Measurements from ENCODE around the gene HBA1. TPM values are rescaled to one million over a fixed set of nuclear protein-coding genes. Genes with fewer than 3 reads are reported as not detected.
"Not testable (repeated sequence)": the region's sequence is repeated elsewhere in the genome, so short reads cannot be mapped to it uniquely, and the experiment has no call there.

Gene HBA1
- total RNA-seq, 1 donor from 2014 or later: 2,922 TPM

- Histone ChIP-seq H3K27me3 (ENCODE audit: control insufficient read depth in 3 of 3, insufficient read depth in 3 of 3, low read length in 3 of 3) (peaks cover 51 to 60% (median 59%) of the 10 kb centered on the region in 3 donors), H3K9me3 (ENCODE audit: control insufficient read depth in 3 of 3, low read length in 3 of 3) (no peaks in the 10 kb centered on the region), H3K4me1 (ENCODE audit: control insufficient read depth in 3 of 3, insufficient read depth in 3 of 3, low read length in 3 of 3) (peaks cover 16 to 23% (median 21%) of the 10 kb centered on the region in 3 donors), H3K4me3 (ENCODE audit: low read length in 3 of 3) (no peak overlapping the region), H3K36me3 (ENCODE audit: control insufficient read depth in 3 of 3, insufficient read depth in 3 of 3, low read length in 3 of 3) (no peaks in the 10 kb centered on the region), H3K27ac (ENCODE audit: low read depth, low read length) (no peak overlapping the region), H3K9ac (ENCODE audit: low read depth in 1 of 3, low read length in 3 of 3) (no peak overlapping the region)
Measured at GRCh38 chr16:166375-167121, 9.9 kb upstream of the HBA1 start.

GRCh38 chr16:167122-167690, 9.3 kb upstream of the HBA1 start:
- Histone ChIP-seq H3K27ac (ENCODE audit: low read depth, low read length) (no peak overlapping the region), H3K27me3 (ENCODE audit: control insufficient read depth in 3 of 3, insufficient read depth in 3 of 3, low read length in 3 of 3) (peaks cover 55 to 63% (median 61%) of the 10 kb centered on the region in 3 donors), H3K4me1 (ENCODE audit: control insufficient read depth in 3 of 3, insufficient read depth in 3 of 3, low read length in 3 of 3) (peaks cover 16 to 23% (median 21%) of the 10 kb centered on the region in 3 donors), H3K9me3 (ENCODE audit: control insufficient read depth in 3 of 3, low read length in 3 of 3) (no peaks in the 10 kb centered on the region), H3K9ac (ENCODE audit: low read depth in 1 of 3, low read length in 3 of 3) (no peak overlapping the region), H3K4me3 (ENCODE audit: low read length in 3 of 3) (no peak overlapping the region), H3K36me3 (ENCODE audit: control insufficient read depth in 3 of 3, insufficient read depth in 3 of 3, low read length in 3 of 3) (no peaks in the 10 kb centered on the region)

GRCh38 chr16:168424-168823, 8.1 kb upstream of the HBA1 start:
- peaks cover 55 to 66% (median 61%) of the 10 kb centered on the region in 3 donors for H3K27me3 ChIP-seq (ENCODE audit: control insufficient read depth in 3 of 3, insufficient read depth in 3 of 3, low read length in 3 of 3)

GRCh38 chr16:169014-169413, 7.5 kb upstream of the HBA1 start:
- peaks cover 16 to 23% (median 21%) of the 10 kb centered on the region in 3 donors for H3K4me1 ChIP-seq (ENCODE audit: control insufficient read depth in 3 of 3, insufficient read depth in 3 of 3, low read length in 3 of 3)
- H3K36me3 ChIP-seq (ENCODE audit: control insufficient read depth in 3 of 3, insufficient read depth in 3 of 3, low read length in 3 of 3): no peaks in the 10 kb centered on the region
- no peaks in the 10 kb centered on the region for H3K9me3 ChIP-seq (ENCODE audit: control insufficient read depth in 3 of 3, low read length in 3 of 3)
- H3K27ac ChIP-seq (ENCODE audit: low read depth, low read length): no peak overlapping the region
- H3K9ac ChIP-seq (ENCODE audit: low read depth in 1 of 3, low read length in 3 of 3): no peak overlapping the region
- H3K4me3 ChIP-seq (ENCODE audit: low read length in 3 of 3): no peak overlapping the region
- H3K27me3 ChIP-seq (ENCODE audit: control insufficient read depth in 3 of 3, insufficient read depth in 3 of 3, low read length in 3 of 3): peaks cover 55 to 68% (median 61%) of the 10 kb centered on the region in 3 donors

More at GRCh38 chr16:168424-168823, 8.1 kb upstream of the HBA1 start:
- Histone ChIP-seq H3K9ac (ENCODE audit: low read depth in 1 of 3, low read length in 3 of 3) (no peak overlapping the region), H3K36me3 (ENCODE audit: control insufficient read depth in 3 of 3, insufficient read depth in 3 of 3, low read length in 3 of 3) (no peaks in the 10 kb centered on the region), H3K27ac (ENCODE audit: low read depth, low read length) (no peak overlapping the region), H3K9me3 (ENCODE audit: control insufficient read depth in 3 of 3, low read length in 3 of 3) (no peaks in the 10 kb centered on the region), H3K4me1 (ENCODE audit: control insufficient read depth in 3 of 3, insufficient read depth in 3 of 3, low read length in 3 of 3) (peaks cover 16 to 23% (median 21%) of the 10 kb centered on the region in 3 donors), H3K4me3 (ENCODE audit: low read length in 3 of 3) (no peak overlapping the region)

GRCh38 chr16:170088-170507, 6.4 kb upstream of the HBA1 start:
- Histone ChIP-seq H3K27me3 (ENCODE audit: control insufficient read depth in 3 of 3, insufficient read depth in 3 of 3, low read length in 3 of 3) (peaks cover 61 to 74% (median 61%) of the 10 kb centered on the region in 3 donors), H3K4me1 (ENCODE audit: control insufficient read depth in 3 of 3, insufficient read depth in 3 of 3, low read length in 3 of 3) (peaks cover 14 to 21% (median 20%) of the 10 kb centered on the region in 3 donors)
- not testable (repeated sequence) for H3K9me3 ChIP-seq (ENCODE audit: control insufficient read depth in 3 of 3, low read length in 3 of 3); H3K9ac ChIP-seq (ENCODE audit: low read depth in 1 of 3, low read length in 3 of 3); H3K27ac ChIP-seq (ENCODE audit: low read depth, low read length); H3K36me3 ChIP-seq (ENCODE audit: control insufficient read depth in 3 of 3, insufficient read depth in 3 of 3, low read length in 3 of 3); H3K4me3 ChIP-seq (ENCODE audit: low read length in 3 of 3)

GRCh38 chr16:170788-171187, 5.7 kb upstream of the HBA1 start:
- H3K4me3 ChIP-seq (ENCODE audit: low read length in 3 of 3): no peak overlapping the region
- H3K27ac ChIP-seq (ENCODE audit: low read depth, low read length): no peak overlapping the region
- peaks cover 9 to 14% (median 14%) of the 10 kb centered on the region in 3 donors for H3K4me1 ChIP-seq (ENCODE audit: control insufficient read depth in 3 of 3, insufficient read depth in 3 of 3, low read length in 3 of 3)
- H3K36me3 ChIP-seq (ENCODE audit: control insufficient read depth in 3 of 3, insufficient read depth in 3 of 3, low read length in 3 of 3): no peaks in the 10 kb centered on the region
- H3K9ac ChIP-seq (ENCODE audit: low read depth in 1 of 3, low read length in 3 of 3): no peak overlapping the region
- H3K27me3 ChIP-seq (ENCODE audit: control insufficient read depth in 3 of 3, insufficient read depth in 3 of 3, low read length in 3 of 3): peaks cover 59 to 74% (median 60%) of the 10 kb centered on the region in 3 donors
- H3K9me3 ChIP-seq (ENCODE audit: control insufficient read depth in 3 of 3, low read length in 3 of 3): no peaks in the 10 kb centered on the region

- not testable (repeated sequence) for H3K4me1 ChIP-seq (ENCODE audit: control insufficient read depth in 3 of 3, insufficient read depth in 3 of 3, low read length in 3 of 3); H3K36me3 ChIP-seq (ENCODE audit: control insufficient read depth in 3 of 3, insufficient read depth in 3 of 3, low read length in 3 of 3); H3K4me3 ChIP-seq (ENCODE audit: low read length in 3 of 3); H3K9me3 ChIP-seq (ENCODE audit: control insufficient read depth in 3 of 3, low read length in 3 of 3); H3K9ac ChIP-seq (ENCODE audit: low read depth in 1 of 3, low read length in 3 of 3); H3K27ac ChIP-seq (ENCODE audit: low read depth, low read length)
- H3K27me3 ChIP-seq (ENCODE audit: control insufficient read depth in 3 of 3, insufficient read depth in 3 of 3, low read length in 3 of 3): peaks cover 45 to 62% (median 49%) of the 10 kb centered on the region in 3 donors
Measured at GRCh38 chr16:172374-172941, 4.0 kb upstream of the HBA1 start, which contains the start of gene HBA2. HBA2 (plus strand) TSS chr16:172876; CDS start chr16:172913, 37 bp downstream.

- H3K27ac ChIP-seq (ENCODE audit: low read depth, low read length); H3K36me3 ChIP-seq (ENCODE audit: control insufficient read depth in 3 of 3, insufficient read depth in 3 of 3, low read length in 3 of 3); H3K9me3 ChIP-seq (ENCODE audit: control insufficient read depth in 3 of 3, low read length in 3 of 3); H3K4me1 ChIP-seq (ENCODE audit: control insufficient read depth in 3 of 3, insufficient read depth in 3 of 3, low read length in 3 of 3); H3K9ac ChIP-seq (ENCODE audit: low read depth in 1 of 3, low read length in 3 of 3); H3K4me3 ChIP-seq (ENCODE audit: low read length in 3 of 3): not testable (repeated sequence)
- H3K27me3 ChIP-seq (ENCODE audit: control insufficient read depth in 3 of 3, insufficient read depth in 3 of 3, low read length in 3 of 3): peaks cover 45 to 62% (median 49%) of the 10 kb centered on the region in 3 donors
Measured at GRCh38 chr16:173211-173854, 3.1 kb upstream of the HBA1 start.

- not testable (repeated sequence) for H3K27ac ChIP-seq (ENCODE audit: low read depth, low read length)
Measured at GRCh38 chr16:173928-174769, 2.3 kb upstream of the HBA1 start.

More at GRCh38 chr16:173928-174769, 2.3 kb upstream of the HBA1 start:
- peaks cover 44 to 60% (median 47%) of the 10 kb centered on the region in 3 donors for H3K27me3 ChIP-seq (ENCODE audit: control insufficient read depth in 3 of 3, insufficient read depth in 3 of 3, low read length in 3 of 3)
- not testable (repeated sequence) for H3K9me3 ChIP-seq (ENCODE audit: control insufficient read depth in 3 of 3, low read length in 3 of 3); H3K4me1 ChIP-seq (ENCODE audit: control insufficient read depth in 3 of 3, insufficient read depth in 3 of 3, low read length in 3 of 3); H3K4me3 ChIP-seq (ENCODE audit: low read length in 3 of 3); H3K36me3 ChIP-seq (ENCODE audit: control insufficient read depth in 3 of 3, insufficient read depth in 3 of 3, low read length in 3 of 3); H3K9ac ChIP-seq (ENCODE audit: low read depth in 1 of 3, low read length in 3 of 3)
